HepG2 (cell line): Measurements from ENCODE around the gene TATDN3. TPM values are rescaled to one million over a fixed set of nuclear protein-coding genes. Genes with fewer than 3 reads are reported as not detected.

Experiments
- HDAC2 ChIP-seq: sonication (generic); formaldehyde crosslinking; IDR thresholded peaks from 2 replicates; pipeline ENCODE4 v1.4.0; 2020; ENCODE audit warnings: missing genetic modification reagents
- HNF4G ChIP-seq, 2 experiments: sonication (generic) in 1 of 2; formaldehyde crosslinking in 1 of 2; IDR thresholded peaks; 2 replicates each; pipeline versions ENCODE4 v1.4.0 to v1.6.1; 2011 to 2020; ENCODE audit warnings: borderline replicate concordance in 2 of 2, low read depth in 2 of 2, mild to moderate bottlenecking in 2 of 2, low read length in 1 of 2, missing genetic modification reagents in 1 of 2, moderate library complexity in 1 of 2
- ISX ChIP-seq: sonication (generic); formaldehyde crosslinking; conservative IDR thresholded peaks from 2 replicates; pipeline ENCODE4 v1.5.0; 2020; ENCODE audit warnings: missing genetic modification reagents
- NFE2 ChIP-seq: sonication (generic); formaldehyde crosslinking; IDR thresholded peaks from 2 replicates; pipeline ENCODE4 v1.4.0; 2020; ENCODE audit warnings: missing genetic modification reagents
- PCBP2 ChIP-seq: fragments of 200-400 bp; formaldehyde crosslinking; optimal IDR thresholded peaks from 2 replicates; pipeline ENCODE3; 2018; ENCODE audit warnings: low read length, low read depth; ENCODE audit not compliant: poor library complexity, severe bottlenecking
- TAF1 ChIP-seq: sonication (generic); formaldehyde crosslinking; IDR thresholded peaks from 2 replicates; pipeline ENCODE4 v1.4.0; 2020; ENCODE audit warnings: missing genetic modification reagents
- TCF12 ChIP-seq, 2 experiments: fragments of 450-650 bp in 1 of 2; sonication (generic) in 1 of 2; formaldehyde crosslinking in 1 of 2; IDR thresholded peaks; 2 replicates each; pipeline versions ENCODE4 v1.6.1 to v1.8.0; 2017 to 2022; ENCODE audit warnings: antibody characterized with exemption in 1 of 2, mild to moderate bottlenecking in 1 of 2, missing genetic modification reagents in 1 of 2, moderate library complexity in 1 of 2
- ZNF205 ChIP-seq: IDR thresholded peaks from 2 replicates; pipeline ENCODE4 v1.6.1; 2018; ENCODE audit warnings: missing biosample characterization, missing genetic modification reagents
- ZNF333 ChIP-seq: sonication (generic); formaldehyde crosslinking; IDR thresholded peaks from 2 replicates; pipeline ENCODE4 v1.4.0; 2020; ENCODE audit warnings: mild to moderate bottlenecking, missing genetic modification reagents, borderline replicate concordance
- ZNF382 ChIP-seq: sonication (generic); formaldehyde crosslinking; IDR thresholded peaks from 2 replicates; pipeline ENCODE4 v1.5.0; 2020; ENCODE audit warnings: missing genetic modification reagents, mild to moderate bottlenecking, borderline replicate concordance
- polyA plus RNA-seq, 8 experiments: library from polyadenylated mRNA; depleted of rRNA in 3 of 8; stranded (reverse) in 7 of 8; unstranded in 1 of 8; fragments of >200 nt; fragmentation: Illumina TruSeq in 4 of 8; extraction: Trizol in 4 of 8; gene quantifications; 2 replicates each; pipeline versions ENCODE4 v1.2.1 to v1.2.3, GENCODE V29; 2011 to 2016; ENCODE audit warnings: low read depth in 4 of 8, missing spikeins in 1 of 8, mixed read lengths in 1 of 8; ENCODE audit not compliant: insufficient read depth in 1 of 8
- total RNA-seq, 5 experiments: library from RNA; depleted of rRNA; stranded (reverse); fragments of >200 nt; fragmentation: Illumina TruSeq; extraction: Trizol; gene quantifications; 2 replicates each; pipeline ENCODE4 v1.2.3, GENCODE V29; 2016; ENCODE audit warnings: low read depth in 1 of 5
- TF ChIP-seq, protein P1 (sequence below): IDR thresholded peaks from 2 replicates; pipeline ENCODE4 v1.6.1; 2016; ENCODE audit warnings: low read depth, control low read depth
- TF ChIP-seq, protein P2 (sequence below): sonication (generic); formaldehyde crosslinking; IDR thresholded peaks from 2 replicates; pipeline ENCODE4 v1.5.0; 2020; ENCODE audit warnings: missing genetic modification reagents
- TF ChIP-seq, protein P3 (sequence below): sonication (generic); formaldehyde crosslinking; IDR thresholded peaks from 2 replicates; pipeline ENCODE4 v1.8.1; 2023; ENCODE audit warnings: mild to moderate bottlenecking, missing genetic modification reagents
- TF ChIP-seq, protein P4 (sequence below): sonication (generic); formaldehyde crosslinking; conservative IDR thresholded peaks from 2 replicates; pipeline ENCODE4 v1.8.1; 2023; ENCODE audit warnings: missing genetic modification reagents
- TF ChIP-seq, protein P5 (sequence below), 2 experiments: sonication (generic) in 1 of 2; formaldehyde crosslinking in 1 of 2; IDR thresholded peaks; 2 replicates each; pipeline versions ENCODE4 v1.4.0 to v1.6.1; 2016 to 2020; ENCODE audit warnings: borderline replicate concordance in 1 of 2, low read depth in 1 of 2, mild to moderate bottlenecking in 1 of 2, missing genetic modification reagents in 1 of 2
- TF ChIP-seq, protein P6 (sequence below): sonication (generic); formaldehyde crosslinking; IDR thresholded peaks from 2 replicates; pipeline ENCODE4 v1.4.0; 2020; ENCODE audit warnings: mild to moderate bottlenecking, missing genetic modification reagents

Gene TATDN3
- total and polyA plus RNA-seq, 2 of the 13 experiments (the other 11 are each of a cell fraction or from before 2014, with no cell fraction given) = 7.3 to 8.6 TPM

DNA sequence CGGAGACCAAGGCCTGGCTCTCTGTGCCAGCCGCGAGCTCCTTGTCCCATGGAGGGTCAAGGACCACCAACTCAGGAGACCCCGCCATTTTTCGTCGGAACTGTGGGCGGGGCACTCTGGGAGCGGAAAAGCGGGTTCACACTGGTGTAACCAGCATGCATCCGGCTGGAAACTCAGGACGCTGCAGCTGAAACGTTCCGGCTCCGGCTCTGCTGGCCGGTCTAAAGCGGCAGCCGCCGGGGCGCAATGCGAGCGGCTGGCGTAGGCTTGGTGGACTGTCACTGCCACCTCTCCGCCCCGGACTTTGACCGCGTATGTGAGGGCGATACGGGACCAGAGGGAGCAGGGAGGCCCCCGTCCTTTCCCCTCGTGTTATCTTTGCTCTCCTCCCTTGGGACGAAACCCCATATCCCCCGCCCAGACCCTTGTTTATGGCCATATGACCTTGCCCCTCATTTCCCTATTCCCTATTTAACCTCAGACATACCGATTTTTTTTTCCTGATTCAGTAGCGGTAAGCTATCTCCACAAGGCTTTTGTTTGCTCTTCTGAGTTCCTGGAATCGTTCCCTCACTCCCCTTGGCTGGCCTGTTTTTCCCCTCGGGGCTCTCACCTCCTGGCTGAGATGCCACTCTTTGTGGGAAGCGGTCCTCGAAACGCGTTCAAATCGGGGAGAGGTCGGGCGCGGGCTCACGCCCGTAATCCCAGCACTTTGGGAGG, at the start of gene TATDN3, which contains the start of gene NSL1 (continued):
- TF ChIP-seq, protein P1, sequence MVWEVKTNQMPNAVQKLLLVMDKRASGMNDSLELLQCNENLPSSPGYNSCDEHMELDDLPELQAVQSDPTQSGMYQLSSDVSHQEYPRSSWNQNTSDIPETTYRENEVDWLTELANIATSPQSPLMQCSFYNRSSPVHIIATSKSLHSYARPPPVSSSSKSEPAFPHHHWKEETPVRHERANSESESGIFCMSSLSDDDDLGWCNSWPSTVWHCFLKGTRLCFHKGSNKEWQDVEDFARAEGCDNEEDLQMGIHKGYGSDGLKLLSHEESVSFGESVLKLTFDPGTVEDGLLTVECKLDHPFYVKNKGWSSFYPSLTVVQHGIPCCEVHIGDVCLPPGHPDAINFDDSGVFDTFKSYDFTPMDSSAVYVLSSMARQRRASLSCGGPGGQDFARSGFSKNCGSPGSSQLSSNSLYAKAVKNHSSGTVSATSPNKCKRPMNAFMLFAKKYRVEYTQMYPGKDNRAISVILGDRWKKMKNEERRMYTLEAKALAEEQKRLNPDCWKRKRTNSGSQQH = peak; percentile 93
- no peak for TF ChIP-seq TCF12 (IDR thresholded peaks at IDR 0.05)
- TF ChIP-seq TCF12 (CRISPR knock-in tag; IDR thresholded peaks at IDR 0.05) = no peak; the same call in 1 of the 2 replicates
- TF ChIP-seq, protein P2, sequence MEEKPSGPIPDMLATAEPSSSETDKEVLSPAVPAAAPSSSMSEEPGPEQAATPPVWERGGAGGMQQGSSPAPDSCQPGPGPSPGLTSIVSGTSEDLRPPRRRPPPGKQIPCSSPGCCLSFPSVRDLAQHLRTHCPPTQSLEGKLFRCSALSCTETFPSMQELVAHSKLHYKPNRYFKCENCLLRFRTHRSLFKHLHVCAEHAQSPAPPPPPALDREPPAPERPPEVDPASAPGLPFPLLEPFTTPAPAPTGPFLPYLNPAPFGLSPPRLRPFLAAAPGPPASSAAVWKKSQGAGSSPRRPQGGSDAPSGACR (CRISPR knock-in tag) = peak; percentile 84
- peak; percentile 99 for TF ChIP-seq HNF4G (IDR thresholded peaks at IDR 0.05; ENCODE audit: borderline replicate concordance, low read depth, low read length)
- TF ChIP-seq HNF4G (CRISPR knock-in tag; IDR thresholded peaks at IDR 0.05; ENCODE audit: borderline replicate concordance, low read depth) = peak; percentile 99
- TF ChIP-seq HDAC2 = peak; percentile 95
- no peak for TF ChIP-seq ZNF382
- peak; percentile 60; the same call in 1 of the 2 replicates for TF ChIP-seq ZNF333 (CRISPR knock-in tag)
- TF ChIP-seq, protein P3, sequence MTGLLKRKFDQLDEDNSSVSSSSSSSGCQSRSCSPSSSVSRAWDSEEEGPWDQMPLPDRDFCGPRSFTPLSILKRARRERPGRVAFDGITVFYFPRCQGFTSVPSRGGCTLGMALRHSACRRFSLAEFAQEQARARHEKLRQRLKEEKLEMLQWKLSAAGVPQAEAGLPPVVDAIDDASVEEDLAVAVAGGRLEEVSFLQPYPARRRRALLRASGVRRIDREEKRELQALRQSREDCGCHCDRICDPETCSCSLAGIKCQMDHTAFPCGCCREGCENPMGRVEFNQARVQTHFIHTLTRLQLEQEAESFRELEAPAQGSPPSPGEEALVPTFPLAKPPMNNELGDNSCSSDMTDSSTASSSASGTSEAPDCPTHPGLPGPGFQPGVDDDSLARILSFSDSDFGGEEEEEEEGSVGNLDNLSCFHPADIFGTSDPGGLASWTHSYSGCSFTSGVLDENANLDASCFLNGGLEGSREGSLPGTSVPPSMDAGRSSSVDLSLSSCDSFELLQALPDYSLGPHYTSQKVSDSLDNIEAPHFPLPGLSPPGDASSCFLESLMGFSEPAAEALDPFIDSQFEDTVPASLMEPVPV = peak; percentile 69; the same call in 1 of the 2 replicates
- TF ChIP-seq, protein P4, sequence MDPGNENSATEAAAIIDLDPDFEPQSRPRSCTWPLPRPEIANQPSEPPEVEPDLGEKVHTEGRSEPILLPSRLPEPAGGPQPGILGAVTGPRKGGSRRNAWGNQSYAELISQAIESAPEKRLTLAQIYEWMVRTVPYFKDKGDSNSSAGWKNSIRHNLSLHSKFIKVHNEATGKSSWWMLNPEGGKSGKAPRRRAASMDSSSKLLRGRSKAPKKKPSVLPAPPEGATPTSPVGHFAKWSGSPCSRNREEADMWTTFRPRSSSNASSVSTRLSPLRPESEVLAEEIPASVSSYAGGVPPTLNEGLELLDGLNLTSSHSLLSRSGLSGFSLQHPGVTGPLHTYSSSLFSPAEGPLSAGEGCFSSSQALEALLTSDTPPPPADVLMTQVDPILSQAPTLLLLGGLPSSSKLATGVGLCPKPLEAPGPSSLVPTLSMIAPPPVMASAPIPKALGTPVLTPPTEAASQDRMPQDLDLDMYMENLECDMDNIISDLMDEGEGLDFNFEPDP (CRISPR knock-in tag) = no peak
- no peak for TF ChIP-seq NFE2 (CRISPR knock-in tag)
- TF ChIP-seq ZNF205 (CRISPR knock-in tag) = peak; percentile 97
- peak; percentile 98 for TF ChIP-seq TAF1 (CRISPR knock-in tag)
- TF ChIP-seq ISX (CRISPR knock-in tag) = 0 out of 2 replicates have a peak, but pooled peaks have one; percentile 5
- TF ChIP-seq PCBP2 = peak; percentile 10
- TF ChIP-seq, protein P5, sequence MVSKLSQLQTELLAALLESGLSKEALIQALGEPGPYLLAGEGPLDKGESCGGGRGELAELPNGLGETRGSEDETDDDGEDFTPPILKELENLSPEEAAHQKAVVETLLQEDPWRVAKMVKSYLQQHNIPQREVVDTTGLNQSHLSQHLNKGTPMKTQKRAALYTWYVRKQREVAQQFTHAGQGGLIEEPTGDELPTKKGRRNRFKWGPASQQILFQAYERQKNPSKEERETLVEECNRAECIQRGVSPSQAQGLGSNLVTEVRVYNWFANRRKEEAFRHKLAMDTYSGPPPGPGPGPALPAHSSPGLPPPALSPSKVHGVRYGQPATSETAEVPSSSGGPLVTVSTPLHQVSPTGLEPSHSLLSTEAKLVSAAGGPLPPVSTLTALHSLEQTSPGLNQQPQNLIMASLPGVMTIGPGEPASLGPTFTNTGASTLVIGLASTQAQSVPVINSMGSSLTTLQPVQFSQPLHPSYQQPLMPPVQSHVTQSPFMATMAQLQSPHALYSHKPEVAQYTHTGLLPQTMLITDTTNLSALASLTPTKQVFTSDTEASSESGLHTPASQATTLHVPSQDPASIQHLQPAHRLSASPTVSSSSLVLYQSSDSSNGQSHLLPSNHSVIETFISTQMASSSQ (IDR thresholded peaks at IDR 0.05; ENCODE audit: low read depth) = no peak; the same call in 1 of the 2 replicates
- TF ChIP-seq, protein P5 (CRISPR knock-in tag; IDR thresholded peaks at IDR 0.05; ENCODE audit: borderline replicate concordance) = peak; percentile 88
- TF ChIP-seq, protein P6, sequence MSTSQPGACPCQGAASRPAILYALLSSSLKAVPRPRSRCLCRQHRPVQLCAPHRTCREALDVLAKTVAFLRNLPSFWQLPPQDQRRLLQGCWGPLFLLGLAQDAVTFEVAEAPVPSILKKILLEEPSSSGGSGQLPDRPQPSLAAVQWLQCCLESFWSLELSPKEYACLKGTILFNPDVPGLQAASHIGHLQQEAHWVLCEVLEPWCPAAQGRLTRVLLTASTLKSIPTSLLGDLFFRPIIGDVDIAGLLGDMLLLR = peak; percentile 21; the same call in 1 of the 2 replicates
